Small intestine (tissue), 7 donors: Measurements from ENCODE around the gene FGB. TPM values are rescaled to one million over a fixed set of nuclear protein-coding genes. Genes with fewer than 3 reads are reported as not detected.

ENCODE experiments used
- DNase-seq, 2 donors: peaks; one replicate each; pipeline versions ENCODE4 v3.0.0 to v3.0.0-alpha.2; 2013
- FAIRE-seq: peaks from 2 replicates; lab custom pipeline; 2012; peaks lifted over from hg19 to GRCh38; lab: Jason Lieb, UNC
- H3K27ac ChIP-seq, 3 donors: one replicate each; pipeline ENCODE4 v1.5.1; 2013; ENCODE audit warnings: low read length in 2 of 3, mild to moderate bottlenecking in 2 of 3, control low read depth in 1 of 3, inconsistent platforms in 1 of 3, low read depth in 1 of 3, moderate library complexity in 1 of 3
- H3K27me3 ChIP-seq, 3 donors: one replicate each; pipeline ENCODE4 v1.6.1; 2013; ENCODE audit warnings: low read length in 3 of 3, inconsistent platforms in 1 of 3; ENCODE audit not compliant: control insufficient read depth in 3 of 3, insufficient read depth in 3 of 3
- H3K36me3 ChIP-seq, 3 donors: one replicate each; pipeline ENCODE4 v1.6.1; 2013; ENCODE audit warnings: low read length in 3 of 3, inconsistent platforms in 1 of 3, low read depth in 1 of 3, mild to moderate bottlenecking in 1 of 3, moderate library complexity in 1 of 3; ENCODE audit not compliant: control insufficient read depth in 3 of 3, insufficient read depth in 2 of 3
- H3K4me1 ChIP-seq, 3 donors: one replicate each; pipeline ENCODE4 v1.6.1; 2013; ENCODE audit warnings: low read length in 2 of 3, inconsistent platforms in 1 of 3, low read depth in 1 of 3, mild to moderate bottlenecking in 1 of 3, moderate library complexity in 1 of 3; ENCODE audit not compliant: control insufficient read depth in 3 of 3, insufficient read depth in 2 of 3
- H3K4me3 ChIP-seq, 3 donors: one replicate each; pipeline ENCODE4 v1.5.1; 2013; ENCODE audit warnings: low read length in 3 of 3, control low read depth in 1 of 3, inconsistent platforms in 1 of 3, low read depth in 1 of 3, mild to moderate bottlenecking in 1 of 3, moderate library complexity in 1 of 3
- H3K9me3 ChIP-seq, 2 donors: one replicate each; pipeline ENCODE4 v1.6.1; 2013; ENCODE audit warnings: low read depth in 1 of 2, low read length in 1 of 2; ENCODE audit not compliant: control insufficient read depth in 2 of 2, insufficient read depth in 1 of 2
- WGBS, 3 donors: extraction: QIAGEN DNeasy Blood & Tissue Kit; methylation state at CpG; one replicate each; pipeline ENCODE4 v1.1.7; 2013; 5-methylcytosine and 5-hydroxymethylcytosine counted together
- polyA plus RNA-seq, 4 donors: library from polyadenylated mRNA; stranded (reverse) in 3 of 4; unstranded in 1 of 4; fragments of 200-250 nt in 3 of 4; fragments of 120-200 nt in 1 of 4; gene quantifications; one replicate each; pipeline versions ENCODE4 v1.2.1 to v1.2.3, GENCODE V29; 2013
- donor health status: healthy with polysubstance abuse.
- donor health status: control.
- donor health status: control.
- donor health status: Bipolar disorder and iron deficiency.
- donor health status: healthy.

Gene FGB
- polyA plus RNA-seq, 4 donors = 0.34 to 282 TPM; not detected in 2

GRCh38 chr4:154614306-154614705, 51.5 kb downstream of the FGB start:
- H3K27me3 ChIP-seq = peaks cover 0 to 1% (median 0%) of the 10 kb centered on the region in 3 donors
- FAIRE-seq (no peak), DNase-seq (no peak)
- H3K27ac ChIP-seq = no peak overlapping the region
- H3K4me1 ChIP-seq = peaks cover 0 to 38% (median 8%) of the 10 kb centered on the region in 3 donors
- no peaks in the 10 kb centered on the region for H3K36me3 ChIP-seq
- H3K4me3 ChIP-seq = no peak overlapping the region
- no peaks in the 10 kb centered on the region for H3K9me3 ChIP-seq

GRCh38 chr4:154615211-154615610, 52.4 kb downstream of the FGB start:
- no peak overlapping the region for H3K4me3 ChIP-seq
- no peak overlapping the region for H3K27ac ChIP-seq
- H3K36me3 ChIP-seq = no peaks in the 10 kb centered on the region
- H3K4me1 ChIP-seq = peaks cover 0 to 38% (median 8%) of the 10 kb centered on the region in 3 donors
- peaks cover 0 to 1% (median 0%) of the 10 kb centered on the region in 3 donors for H3K27me3 ChIP-seq
- whole genome bisulfite sequencing, 3 donors = 61 to 79% (median 66%) methylated on average over 1 of the region's 1 CpG
- FAIRE-seq (no peak), DNase-seq (no peak)
- no peaks in the 10 kb centered on the region for H3K9me3 ChIP-seq

- 47 to 55% (median 48%) methylated on average over 4 of the region's 4 CpGs for WGBS, 3 donors
- no peaks in the 10 kb centered on the region for H3K9me3 ChIP-seq
- H3K27me3 ChIP-seq = peaks cover 0 to 1% (median 0%) of the 10 kb centered on the region in 3 donors
- H3K27ac ChIP-seq = peak overlapping the region in 1 of 3 donors; percentile 27
- H3K4me1 ChIP-seq = peaks cover 0 to 38% (median 8%) of the 10 kb centered on the region in 3 donors
- DNase-seq = no peak
- no peaks in the 10 kb centered on the region for H3K36me3 ChIP-seq
- FAIRE-seq = no peak
- H3K4me3 ChIP-seq = no peak overlapping the region
Measured at GRCh38 chr4:154616287-154616686, 53.5 kb downstream of the FGB start.

GRCh38 chr4:154616731-154617130, 53.9 kb downstream of the FGB start:
- H3K9me3 ChIP-seq = no peaks in the 10 kb centered on the region
- WGBS, 3 donors = 23 to 56% (median 50%) methylated on average over 2 of the region's 2 CpGs
- no peaks in the 10 kb centered on the region for H3K36me3 ChIP-seq
- H3K4me1 ChIP-seq = peaks cover 0 to 38% (median 8%) of the 10 kb centered on the region in 3 donors
- FAIRE-seq (no peak), DNase-seq (peak; percentile 10 to 44)
- H3K27ac ChIP-seq = peak overlapping the region in 1 of 3 donors; percentile 71
- peaks cover 0 to 1% (median 0%) of the 10 kb centered on the region in 3 donors for H3K27me3 ChIP-seq
- H3K4me3 ChIP-seq = no peak overlapping the region

- H3K9me3 ChIP-seq = no peaks in the 10 kb centered on the region
- H3K36me3 ChIP-seq = no peaks in the 10 kb centered on the region
- DNase-seq (peak; percentile 36 to 81), FAIRE-seq (no peak)
- no peak overlapping the region for H3K4me3 ChIP-seq
- H3K4me1 ChIP-seq = peaks cover 0 to 37% (median 8%) of the 10 kb centered on the region in 3 donors
- peak overlapping the region in 1 of 3 donors; percentile 44 for H3K27ac ChIP-seq
- peaks cover 0 to 1% (median 0%) of the 10 kb centered on the region in 3 donors for H3K27me3 ChIP-seq
- 54 to 63% (median 62%) methylated on average over 5 of the region's 5 CpGs for WGBS, 3 donors
Measured at GRCh38 chr4:154617820-154618317, 55.1 kb downstream of the FGB start.

- no peak overlapping the region for H3K4me3 ChIP-seq
- 42 to 49% (median 43%) methylated on average over 4 of the region's 4 CpGs for WGBS, 3 donors
- peak overlapping the region in 1 of 3 donors; percentile 44 for H3K27ac ChIP-seq
- peaks cover 0 to 31% (median 8%) of the 10 kb centered on the region in 3 donors for H3K4me1 ChIP-seq
- DNase-seq (peak; percentile 64 to 86), FAIRE-seq (no peak)
- no peaks in the 10 kb centered on the region for H3K9me3 ChIP-seq
- peaks cover 0 to 1% (median 0%) of the 10 kb centered on the region in 3 donors for H3K27me3 ChIP-seq
- no peaks in the 10 kb centered on the region for H3K36me3 ChIP-seq
Measured at GRCh38 chr4:154618708-154619315, 56.0 kb downstream of the FGB start.

GRCh38 chr4:154620111-154620510, 57.3 kb downstream of the FGB start:
- H3K4me1 ChIP-seq = peaks cover 0 to 26% (median 8%) of the 10 kb centered on the region in 3 donors
- 2 to 60% (median 52%) methylated on average over 1 of the region's 1 CpG for WGBS, 3 donors
- H3K27ac ChIP-seq = no peak overlapping the region
- FAIRE-seq (no peak), DNase-seq (no peak)
- H3K27me3 ChIP-seq = peaks cover 0 to 1% (median 0%) of the 10 kb centered on the region in 3 donors
- no peaks in the 10 kb centered on the region for H3K9me3 ChIP-seq
- no peak overlapping the region for H3K4me3 ChIP-seq
- no peaks in the 10 kb centered on the region for H3K36me3 ChIP-seq
